ENCODE data around the gene MEGF9. TPM values are rescaled to one million over a fixed set of nuclear protein-coding genes. Genes with fewer than 3 reads are reported as not detected.
"Not testable (repeated sequence)": the region's sequence is repeated elsewhere in the genome, so short reads cannot be mapped to it uniquely, and the experiment has no call there.

The MEGF9 gene
- total RNA-seq, 1 experiment from 2014 or later, result 28.4 TPM

DNA sequence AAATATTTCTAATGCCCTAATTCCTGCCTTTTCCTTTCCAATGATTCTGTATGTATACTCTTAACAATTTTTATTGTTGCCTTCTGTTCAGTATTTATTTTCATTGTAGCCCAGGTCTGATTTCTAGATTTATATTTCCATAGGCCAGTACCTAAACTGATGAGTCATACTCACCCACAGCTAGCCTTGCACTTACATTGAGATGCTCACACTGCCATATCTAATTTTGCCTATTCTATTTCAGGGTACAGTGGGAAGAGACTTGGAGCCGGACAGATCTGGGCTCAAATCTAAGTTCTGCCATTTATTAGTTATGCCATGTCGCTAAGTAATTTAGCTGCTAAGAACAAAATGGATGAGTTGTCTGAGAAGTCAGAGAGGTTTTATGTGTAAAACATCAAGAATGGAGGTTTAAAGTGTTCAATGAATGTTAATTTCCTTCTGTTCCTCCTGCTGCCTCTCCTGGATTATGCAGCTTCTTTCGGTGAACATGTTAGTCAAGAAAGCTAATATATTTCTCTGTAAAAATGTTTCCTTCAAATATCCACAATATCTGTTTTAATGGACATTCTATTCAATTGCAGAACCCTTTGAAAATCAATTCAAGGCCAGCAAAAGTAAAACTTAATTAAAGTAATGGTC, 72.0 kb downstream of the MEGF9 start:
- in situ Hi-C loops (cut with HindIII; ENCODE audit: low pct_unique_long_range_greater_than_20kb, low sequenced_read_pairs), result no loop called here

DNA sequence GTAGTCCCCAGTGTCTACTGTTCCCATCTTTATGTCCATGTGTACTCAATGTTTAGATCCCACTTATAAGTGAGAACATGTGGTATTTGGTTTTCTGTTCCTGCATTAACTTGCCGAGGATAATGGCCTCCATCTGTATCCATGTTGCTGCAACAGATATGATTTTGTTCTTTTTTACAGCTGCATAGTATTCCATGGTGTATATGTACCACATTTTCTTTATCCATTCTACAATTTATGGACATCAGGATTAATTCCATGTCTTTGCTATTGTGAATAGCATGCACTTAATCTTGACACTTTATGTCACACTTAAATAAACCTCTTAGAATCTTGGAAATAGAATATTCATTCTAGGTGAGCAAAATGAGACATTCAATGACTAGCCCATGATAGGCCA, 73.4 kb downstream of the MEGF9 start:
- in situ Hi-C loops (cut with HindIII; ENCODE audit: low pct_unique_long_range_greater_than_20kb, low sequenced_read_pairs); DNase-seq (ENCODE audit: low read depth): not testable (repeated sequence)

More for the DNA sequence above, 72.0 kb downstream of the MEGF9 start:
- no peak for DNase-seq (ENCODE audit: low read depth)

DNA sequence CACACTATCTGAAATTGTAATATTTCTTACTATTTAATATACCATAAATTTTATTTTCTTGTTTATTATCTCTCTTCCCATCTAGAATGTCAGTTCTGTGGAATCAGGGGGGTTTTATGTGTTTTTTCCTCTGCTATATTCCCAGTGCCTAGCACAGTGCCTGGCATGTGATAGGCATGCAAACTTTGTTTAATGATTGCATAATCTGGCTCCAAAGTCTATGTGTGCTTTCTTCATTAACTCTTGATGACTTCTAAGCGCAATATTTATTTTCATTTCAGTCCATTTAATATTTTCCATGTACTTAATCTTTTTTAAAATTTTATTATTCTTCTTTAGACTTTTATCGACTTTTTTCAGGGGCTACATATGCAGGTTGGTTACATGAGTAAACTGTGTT, 73.9 kb downstream of the MEGF9 start:
- no peak for DNase-seq (ENCODE audit: low read depth)
- in situ Hi-C loops (cut with HindIII; ENCODE audit: low pct_unique_long_range_greater_than_20kb, low sequenced_read_pairs), result no loop called here

DNA sequence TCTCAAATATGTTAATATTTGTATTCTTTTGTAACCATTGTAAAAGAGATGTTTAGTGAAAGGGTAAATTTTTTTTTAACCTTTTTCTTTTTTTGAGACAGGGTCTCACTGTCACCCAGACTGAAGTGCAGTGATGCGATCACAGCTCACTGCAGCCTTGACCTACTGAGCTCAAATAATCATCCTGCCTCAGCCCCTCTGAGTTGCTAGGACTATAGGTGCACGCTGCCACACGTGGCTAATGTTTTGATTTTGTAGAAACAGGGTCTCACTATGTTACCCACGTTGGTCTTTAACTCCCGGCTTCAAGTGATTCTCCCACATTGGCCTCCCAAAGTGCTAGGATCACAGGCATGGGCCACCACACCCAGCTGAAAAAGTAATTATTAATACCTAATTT, 76.4 kb downstream of the MEGF9 start:
- in situ Hi-C loops (cut with HindIII; ENCODE audit: low pct_unique_long_range_greater_than_20kb, low sequenced_read_pairs), result no loop called here
- no peak for DNase-seq (ENCODE audit: low read depth)

DNA sequence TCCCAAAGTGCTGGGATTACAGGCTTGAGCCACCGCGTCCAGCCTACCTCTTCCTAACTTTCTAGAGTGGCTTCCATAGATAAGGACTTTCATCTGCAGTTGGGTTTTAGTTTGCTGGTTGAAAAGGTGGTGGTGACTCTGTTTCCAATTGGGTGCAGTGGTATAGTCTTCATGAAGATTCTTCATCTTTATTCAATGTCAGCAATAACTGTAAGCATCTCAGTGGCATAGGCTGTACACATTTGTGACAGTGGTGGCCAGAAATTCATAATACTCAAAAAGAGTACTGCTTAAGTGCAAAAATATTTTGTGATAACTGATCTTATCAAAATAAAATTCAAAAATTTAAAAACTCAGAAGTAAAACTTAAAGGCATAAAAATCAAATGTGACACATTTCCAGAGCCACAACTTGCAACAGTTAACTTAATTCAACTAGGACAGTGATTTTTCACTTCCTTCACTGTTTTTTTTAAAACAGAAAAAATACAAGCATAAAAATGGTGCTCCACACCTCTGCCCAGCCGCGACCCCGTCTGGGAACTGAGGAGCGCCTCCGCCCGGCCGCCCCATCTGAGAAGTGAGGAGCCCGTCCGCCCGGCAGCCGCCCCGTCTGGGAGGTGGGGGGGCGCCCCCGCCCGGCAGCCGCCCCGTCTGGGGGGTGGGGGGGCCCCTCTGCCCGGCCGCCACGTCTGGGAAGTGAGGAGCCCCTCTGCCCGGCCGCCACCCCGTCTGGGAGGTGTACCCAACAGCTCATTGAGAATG, 77.9 kb downstream of the MEGF9 start:
- in situ Hi-C loops (cut with HindIII; ENCODE audit: low pct_unique_long_range_greater_than_20kb, low sequenced_read_pairs), result no loop called here
- no peak for DNase-seq (ENCODE audit: low read depth)

DNA sequence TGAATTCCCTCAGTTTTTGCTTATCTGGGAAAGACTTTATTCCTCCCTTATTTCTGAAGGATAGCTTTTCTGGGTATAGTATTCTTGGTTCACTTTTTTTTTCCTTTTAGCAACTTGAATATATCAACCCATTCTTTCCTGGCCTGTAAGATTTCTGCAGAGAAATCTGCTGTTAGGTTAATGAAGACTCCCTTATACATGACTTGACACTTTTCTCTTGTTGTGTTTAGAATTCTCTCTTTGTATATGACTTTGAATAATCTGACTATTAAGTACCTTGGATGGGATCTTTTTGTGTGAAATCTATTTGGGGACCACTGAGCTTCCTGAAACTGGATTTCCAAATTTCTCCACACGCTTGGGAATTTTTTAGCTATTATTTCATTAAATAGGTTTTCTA, 79.3 kb downstream of the MEGF9 start:
- in situ Hi-C loops (cut with HindIII; ENCODE audit: low pct_unique_long_range_greater_than_20kb, low sequenced_read_pairs), result no loop called here
- DNase-seq (ENCODE audit: low read depth), result no peak

DNA sequence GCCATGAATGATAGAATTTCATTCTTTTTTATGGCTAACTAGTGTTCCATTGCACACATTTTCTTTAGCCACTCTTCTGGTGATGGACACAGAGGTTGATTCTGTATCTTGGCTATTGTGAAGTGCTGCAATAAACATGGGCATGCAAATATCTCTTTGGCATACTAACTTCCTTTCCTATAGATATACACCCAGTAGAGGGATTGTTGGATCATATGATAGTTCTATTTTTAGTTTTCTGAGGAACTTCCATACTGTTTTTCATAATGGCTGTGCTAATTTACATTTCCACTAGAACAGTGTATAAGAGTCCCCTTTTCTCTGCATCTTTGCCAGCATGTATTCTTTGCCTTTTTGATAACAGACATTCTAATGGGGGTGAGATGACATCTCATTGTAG, 83.9 kb downstream of the MEGF9 start:
- in situ Hi-C loops (cut with HindIII; ENCODE audit: low pct_unique_long_range_greater_than_20kb, low sequenced_read_pairs), result no loop called here
- no peak for DNase-seq (ENCODE audit: low read depth)

DNA sequence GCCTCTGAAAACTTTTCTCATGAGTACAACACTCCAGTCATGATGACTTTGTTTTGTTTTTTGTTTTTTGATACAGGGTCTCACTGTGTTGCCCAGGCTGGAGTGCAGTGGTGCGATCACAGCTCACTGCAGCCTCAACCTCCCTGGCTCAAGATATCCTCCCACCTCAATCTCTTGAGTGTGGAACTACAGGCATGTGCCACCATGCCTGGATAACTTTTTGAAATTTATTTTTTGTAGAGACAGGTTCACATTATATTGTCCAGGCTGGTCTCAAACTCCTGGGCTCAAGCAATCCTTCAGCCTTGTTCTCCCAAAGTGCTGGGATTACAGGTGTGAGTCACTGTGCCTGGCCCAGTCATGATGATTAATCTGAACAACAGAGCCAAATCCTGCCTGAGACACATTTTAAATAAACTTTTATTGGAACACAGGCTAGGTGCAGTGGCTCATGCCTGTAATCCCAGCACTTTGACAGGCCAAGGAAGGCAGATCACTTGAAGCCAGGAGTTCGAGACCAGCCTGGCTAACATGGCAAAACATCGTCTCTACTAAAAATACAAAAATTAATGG, 85.3 kb downstream of the MEGF9 start:
- in situ Hi-C loops (cut with HindIII; ENCODE audit: low pct_unique_long_range_greater_than_20kb, low sequenced_read_pairs), result not testable (repeated sequence)
- peak; percentile 53 for DNase-seq (ENCODE audit: low read depth)

DNA sequence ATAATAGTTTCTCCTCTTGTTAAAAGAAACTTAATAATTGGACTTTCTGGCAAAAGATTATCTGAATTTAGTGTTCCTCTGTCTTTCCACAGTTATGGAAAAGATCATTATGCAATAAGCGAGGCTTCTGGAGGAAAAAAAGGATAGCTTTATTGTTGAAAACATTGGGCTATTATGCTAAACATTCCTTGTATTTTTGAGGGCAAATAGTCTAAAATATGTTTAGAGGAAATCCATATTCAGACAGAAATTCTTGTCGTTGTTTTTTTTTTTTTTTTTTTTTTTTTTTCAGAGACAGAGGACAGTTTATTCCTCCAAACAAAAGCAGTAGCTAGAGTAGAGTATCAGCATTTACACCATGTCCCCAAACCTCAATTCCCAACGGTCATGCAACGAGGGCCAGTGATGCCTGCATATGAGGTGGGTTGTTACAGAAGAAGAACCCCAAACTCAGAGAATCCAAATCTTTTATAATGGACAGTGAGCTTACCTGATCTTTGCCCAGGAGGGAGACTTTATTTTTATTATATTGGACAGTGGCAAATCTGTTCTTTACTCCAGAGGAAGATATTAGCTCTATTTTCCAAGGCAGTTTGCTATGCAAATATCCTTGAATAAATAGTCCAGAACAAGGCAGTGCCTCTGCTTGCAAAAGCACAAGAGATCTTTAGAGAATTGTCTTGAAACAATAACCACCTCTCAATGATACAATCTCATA, 85.9 kb downstream of the MEGF9 start:
- in situ Hi-C loops (cut with HindIII; ENCODE audit: low pct_unique_long_range_greater_than_20kb, low sequenced_read_pairs), result no loop called here
- DNase-seq (ENCODE audit: low read depth), result no peak

DNA sequence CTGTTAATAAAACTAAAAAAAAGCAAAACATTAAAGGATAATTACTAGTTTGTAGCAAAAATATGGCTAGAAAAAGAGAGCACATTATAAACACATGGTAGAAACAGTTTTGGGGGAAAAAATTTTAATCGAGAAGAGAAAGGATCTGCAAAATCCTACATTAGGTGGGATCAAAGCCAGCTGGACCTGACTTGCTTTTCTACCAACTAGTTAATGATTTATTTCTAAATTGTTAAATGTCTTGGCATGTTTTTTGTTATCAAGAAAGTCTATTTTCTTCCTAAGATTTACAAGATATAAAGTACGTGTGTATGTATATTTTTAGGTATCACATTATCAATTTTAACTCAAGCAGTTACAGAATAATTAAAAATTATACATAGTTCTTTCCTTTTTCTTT, 87.2 kb downstream of the MEGF9 start:
- DNase-seq (ENCODE audit: low read depth), result no peak
- in situ Hi-C loops (cut with HindIII; ENCODE audit: low pct_unique_long_range_greater_than_20kb, low sequenced_read_pairs), result no loop called here

DNA sequence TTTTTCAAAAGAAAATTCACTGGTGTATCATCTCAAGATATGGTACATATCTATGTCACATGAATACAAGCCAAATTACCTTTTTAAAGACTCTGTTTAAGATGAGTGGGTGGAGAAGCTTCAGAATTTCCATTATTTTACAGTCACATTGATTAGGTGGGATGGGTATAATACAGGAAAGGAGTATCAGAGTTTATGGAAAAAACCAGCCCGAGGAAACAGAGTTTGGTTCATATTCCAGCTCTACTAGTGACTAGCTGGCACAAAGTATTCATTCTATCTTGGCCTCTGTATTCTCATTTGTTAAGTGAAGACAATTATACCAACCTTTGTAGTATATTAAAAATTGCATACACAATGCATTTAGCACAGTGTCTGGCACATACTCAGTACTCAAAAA, 87.8 kb downstream of the MEGF9 start:
- no peak for DNase-seq (ENCODE audit: low read depth)
- in situ Hi-C loops (cut with HindIII; ENCODE audit: low pct_unique_long_range_greater_than_20kb, low sequenced_read_pairs), result no loop called here

DNA sequence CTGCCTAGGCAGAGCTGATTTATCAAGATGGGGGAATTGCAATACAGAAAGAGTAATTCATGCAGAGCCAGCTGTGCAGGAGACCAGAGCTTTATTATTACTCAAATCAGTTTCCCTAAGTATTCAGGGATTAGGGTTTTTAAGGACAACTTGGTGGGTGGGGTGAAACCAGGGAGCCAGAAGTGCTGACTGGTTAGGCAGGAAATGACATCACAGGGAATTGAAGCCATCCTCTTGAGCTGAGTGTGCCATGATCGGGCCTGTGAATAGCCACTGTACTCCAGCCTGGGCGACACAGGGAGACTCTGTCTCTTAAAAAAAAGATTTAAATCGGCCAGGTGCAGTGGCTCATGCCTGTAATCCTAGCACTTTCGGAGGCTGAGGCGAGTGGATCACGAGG, 89.0 kb downstream of the MEGF9 start:
- no peak for DNase-seq (ENCODE audit: low read depth)
- in situ Hi-C loops (cut with HindIII; ENCODE audit: low pct_unique_long_range_greater_than_20kb, low sequenced_read_pairs), result no loop called here

DNA sequence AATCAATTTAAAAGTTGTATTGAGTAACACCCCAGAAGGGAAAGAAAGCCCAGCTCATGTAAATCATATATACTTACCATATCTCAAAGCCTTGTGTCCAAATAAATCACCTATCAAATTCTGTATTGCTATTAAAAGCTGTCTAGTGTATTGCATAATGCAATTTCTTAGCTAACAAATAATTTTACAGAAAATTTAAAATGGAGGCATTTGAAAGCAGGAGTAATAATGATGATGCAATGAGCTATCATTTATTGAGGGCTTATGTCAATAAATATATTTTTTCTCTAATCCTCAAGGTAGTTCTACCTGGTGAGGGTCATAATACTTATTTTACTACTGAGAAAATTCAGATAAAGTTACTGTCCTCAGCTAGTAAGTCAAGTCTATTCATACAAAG, 91.5 kb downstream of the MEGF9 start:
- in situ Hi-C loops (cut with HindIII; ENCODE audit: low pct_unique_long_range_greater_than_20kb, low sequenced_read_pairs), result no loop called here
- no peak for DNase-seq (ENCODE audit: low read depth)

DNA sequence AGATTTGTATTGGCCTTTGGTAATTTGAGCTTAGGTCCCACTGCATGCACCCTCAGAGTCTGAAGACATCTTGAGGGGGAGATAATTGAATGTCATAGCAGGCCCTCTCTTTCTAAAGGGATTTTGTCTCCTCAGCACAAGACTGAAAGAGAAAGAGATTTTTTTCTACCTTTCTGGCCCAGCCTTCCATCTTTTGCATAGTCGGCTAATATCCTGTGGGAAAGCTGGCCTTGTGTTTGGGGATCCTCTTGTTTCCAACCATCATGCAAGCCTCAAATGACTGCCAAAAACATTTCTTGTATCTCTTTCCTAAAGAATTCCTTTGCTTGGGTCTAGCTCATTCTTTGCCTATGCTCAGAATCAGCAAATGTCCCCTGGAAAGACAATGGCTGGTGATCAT, 92.3 kb downstream of the MEGF9 start:
- no peak for DNase-seq (ENCODE audit: low read depth)
- in situ Hi-C loops (cut with HindIII; ENCODE audit: low pct_unique_long_range_greater_than_20kb, low sequenced_read_pairs), result no loop called here

DNA sequence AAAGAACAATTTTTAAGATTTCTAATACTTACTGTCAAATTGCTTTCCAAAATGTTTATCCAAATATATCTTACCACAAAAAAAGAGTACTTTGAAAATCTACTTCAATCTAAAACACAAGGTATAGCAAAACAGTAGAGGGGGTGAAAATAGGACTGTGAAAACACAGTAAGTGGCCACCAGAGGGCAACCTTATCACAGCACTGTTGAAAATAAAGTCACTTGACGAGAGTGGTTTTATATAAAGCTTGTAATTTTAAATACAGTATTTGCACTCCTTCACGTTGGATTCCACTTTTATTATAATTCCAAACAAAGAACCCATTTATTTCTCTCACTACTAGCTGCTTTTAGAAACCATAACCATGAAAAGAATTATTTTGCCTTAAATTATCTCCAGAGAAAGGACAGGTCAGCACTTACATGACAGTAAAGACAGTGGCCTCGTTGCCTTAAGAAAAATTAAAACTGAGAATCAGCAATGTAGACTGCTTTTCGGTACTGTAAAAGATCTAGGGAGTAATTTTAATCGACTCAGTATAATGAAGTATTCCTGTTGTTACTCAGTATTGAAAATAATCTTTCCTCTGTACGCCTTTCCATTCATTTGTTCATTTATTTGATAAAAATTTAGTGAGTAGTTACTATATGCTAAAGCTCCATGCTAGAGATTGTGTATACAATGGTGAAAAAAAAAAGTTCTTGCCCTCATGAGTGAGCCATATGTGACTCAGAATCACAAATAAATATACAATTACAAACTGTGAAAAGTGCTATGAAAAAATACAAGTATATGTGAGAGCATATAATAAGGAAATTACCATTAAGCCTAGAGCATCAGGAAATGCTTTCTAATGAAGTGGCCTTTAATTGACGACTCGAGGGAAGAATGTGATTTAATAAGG, 94.3 kb downstream of the MEGF9 start:
- peak; percentile 62 for DNase-seq (ENCODE audit: low read depth)
- in situ Hi-C loops (cut with HindIII; ENCODE audit: low pct_unique_long_range_greater_than_20kb, low sequenced_read_pairs), result no loop called here

DNA sequence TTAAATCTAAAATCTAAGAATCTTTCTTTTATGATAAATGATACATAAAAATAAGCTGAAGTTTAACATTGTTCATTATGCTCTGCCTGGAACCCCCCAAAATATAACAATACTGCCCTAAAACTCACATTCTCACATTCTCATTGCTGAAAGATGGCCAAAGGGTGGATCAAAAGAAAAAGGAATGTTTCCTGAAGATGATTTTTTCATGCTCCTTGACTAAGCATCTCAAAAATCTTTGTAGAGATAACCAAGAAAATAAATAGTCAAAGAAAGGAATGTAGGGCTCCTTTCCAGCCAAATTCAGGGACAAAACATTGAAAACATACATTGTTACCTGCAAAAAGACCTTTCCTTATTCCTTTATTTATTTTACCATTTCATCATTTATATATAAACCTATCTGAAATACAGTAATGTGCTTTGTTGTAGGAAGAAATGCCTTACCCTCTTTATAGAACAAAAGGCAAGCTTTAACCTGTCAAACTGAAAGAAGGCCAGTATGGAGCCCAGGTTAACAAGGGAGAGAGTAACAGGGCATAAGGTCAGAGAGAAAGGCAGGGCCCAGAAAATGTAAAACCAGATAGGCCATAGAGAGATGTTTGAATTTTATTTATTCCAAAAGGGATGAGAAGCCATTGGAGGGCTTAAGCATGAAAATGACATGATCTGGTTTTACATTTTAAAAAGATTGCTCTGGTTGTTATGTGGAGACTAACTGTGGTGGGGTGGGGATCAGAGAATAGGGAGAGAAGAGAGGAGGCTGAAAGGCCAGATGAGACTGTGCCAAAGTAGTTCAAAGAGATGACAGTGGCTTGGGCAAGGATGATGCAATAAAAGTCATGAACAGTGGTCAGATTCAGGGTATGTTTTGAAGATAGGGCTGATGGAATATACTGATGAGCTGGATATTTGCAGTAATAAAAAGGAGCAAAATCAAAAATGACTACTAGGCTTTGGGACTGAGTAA, 97.0 kb downstream of the MEGF9 start:
- no peak for DNase-seq (ENCODE audit: low read depth)
- in situ Hi-C loops (cut with HindIII; ENCODE audit: low pct_unique_long_range_greater_than_20kb, low sequenced_read_pairs), result no loop called here

DNA sequence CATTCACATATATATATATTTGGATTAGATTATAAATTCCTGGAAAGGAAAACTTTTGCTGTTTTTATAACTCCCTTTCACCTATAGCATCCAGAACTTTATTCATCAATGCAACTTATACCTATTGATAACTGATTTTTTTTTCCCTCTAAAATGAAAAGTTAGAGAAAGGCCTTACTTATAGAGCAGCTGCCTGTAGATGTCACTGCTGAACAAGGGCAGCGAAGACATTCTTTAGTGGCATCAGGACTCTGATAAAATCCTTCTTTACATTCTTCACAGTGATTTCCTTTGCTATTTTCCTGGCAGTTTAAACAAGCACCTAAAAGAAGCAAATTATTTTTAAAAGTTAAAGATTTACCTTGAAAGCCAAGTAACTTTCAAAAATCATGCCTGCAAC, 102.1 kb downstream of the MEGF9 start:
- no peak for DNase-seq (ENCODE audit: low read depth)
- in situ Hi-C loops (cut with HindIII; ENCODE audit: low pct_unique_long_range_greater_than_20kb, low sequenced_read_pairs), result no loop called here
